ENCODE measurements around the gene AAMP.

Gene AAMP

DNA sequence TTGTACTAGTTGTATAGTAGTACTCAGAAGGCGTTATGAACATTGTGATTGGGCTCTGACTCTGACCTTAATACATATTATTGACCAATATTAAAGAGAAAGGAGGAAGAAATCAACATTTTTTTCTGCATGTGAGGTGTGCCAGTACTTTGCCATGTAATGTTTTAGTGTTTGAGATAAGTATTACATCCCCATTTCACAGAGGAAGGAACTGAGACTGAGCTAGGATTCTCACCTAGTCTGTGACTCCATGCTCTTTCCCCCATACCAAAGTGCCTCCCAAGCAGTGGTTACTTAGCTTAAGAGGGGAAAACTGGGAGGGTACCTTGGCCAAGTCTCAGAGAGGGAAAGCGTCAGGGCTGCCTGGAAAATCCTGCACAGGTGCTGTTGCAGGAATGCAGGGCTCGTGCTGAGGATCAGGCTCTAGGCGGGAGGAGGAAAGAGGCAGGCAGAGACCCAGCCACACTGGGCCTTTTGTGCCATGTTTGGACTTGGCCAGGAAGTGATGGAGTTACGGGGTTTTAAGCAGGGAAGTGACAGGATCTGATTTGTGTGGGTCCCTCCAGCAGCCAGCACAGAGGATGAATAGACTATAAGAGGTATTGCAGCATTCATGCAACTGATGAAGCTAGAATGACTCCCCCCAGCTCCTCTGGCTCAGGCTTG is 2.1 kb upstream of the AAMP start:
- Histone ChIP-seq H3K36me3 (ENCODE audit: control insufficient read depth in 1 of 2, insufficient read depth in 2 of 2, low read length in 2 of 2) (peaks cover 40 to 43% of the 10 kb centered on the region in 2 experiments), H3K4me3 (ENCODE audit: low read depth, low read length) (no peak overlapping the region), H3K9ac (ENCODE audit: low read length) (no peak overlapping the region), H3K4me1 (ENCODE audit: control insufficient read depth in 1 of 2, insufficient read depth in 2 of 2, low read length in 2 of 2) (peaks cover 5 to 12% of the 10 kb centered on the region in 2 experiments), H3K27ac (ENCODE audit: low read depth, low read length) (no peak overlapping the region), H3K4me2 (ENCODE audit: low read length) (no peak overlapping the region), H4K8ac (ENCODE audit: low read depth, low read length) (no peak overlapping the region), H3K9me3 (ENCODE audit: insufficient read depth, low read depth, low read length) (no peaks in the 10 kb centered on the region), H2BK5ac (ENCODE audit: low read depth, low read length, poor library complexity) (no peak overlapping the region), H4K12ac (ENCODE audit: low read depth, low read length) (no peak overlapping the region), H2BK120ac (ENCODE audit: insufficient read depth, low read length, poor library complexity) (no peak overlapping the region), H4K91ac (ENCODE audit: low read depth, low read length) (no peak overlapping the region), H3K27me3 (ENCODE audit: insufficient read depth, low read length) (no peaks in the 10 kb centered on the region), H2AK5ac (ENCODE audit: low read length) (no peak overlapping the region), H3K18ac (ENCODE audit: low read length) (no peak overlapping the region), H3K23ac (ENCODE audit: low read length) (no peak overlapping the region), H3K4ac (ENCODE audit: low read depth, low read length) (no peak overlapping the region), H3K14ac (ENCODE audit: low read length) (no peak overlapping the region), H3K79me1 (ENCODE audit: low read length) (peaks cover 6% of the 10 kb centered on the region), H2BK12ac (ENCODE audit: low read length) (no peak overlapping the region), H2AFZ (ENCODE audit: insufficient read depth, low read length, poor library complexity) (no peak overlapping the region), H3K79me2 (ENCODE audit: control insufficient read depth, insufficient read depth, low read length, poor library complexity) (peaks cover 9% of the 10 kb centered on the region)
- WGBS (ENCODE audit: extremely low coverage, insufficient coverage, insufficient read length) = no CpG with 5 or more reads among the region's 5 CpGs
- DNase-seq = no peak

DNA sequence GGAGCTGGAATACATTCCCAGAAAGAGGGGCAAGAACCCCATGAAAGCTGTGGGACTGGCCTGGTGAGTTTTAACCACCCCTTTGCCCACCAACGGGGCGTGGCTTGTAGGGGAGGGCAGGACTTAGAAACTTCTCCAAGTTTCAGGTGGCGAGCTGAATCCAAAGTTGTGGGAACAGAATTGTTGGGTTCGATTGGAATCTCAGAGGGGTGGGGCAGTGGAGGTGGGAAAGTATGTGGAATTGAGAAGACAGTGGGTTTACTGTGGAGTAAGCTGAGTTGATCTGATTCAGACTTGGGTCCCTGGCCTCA is 1.5 kb upstream of the AAMP start:
- H3K9ac ChIP-seq (ENCODE audit: low read length) = no peak overlapping the region
- no peak overlapping the region for H3K27ac ChIP-seq (ENCODE audit: low read depth, low read length)
- no peak overlapping the region for H3K14ac ChIP-seq (ENCODE audit: low read length)
- H4K12ac ChIP-seq (ENCODE audit: low read depth, low read length) = peak overlapping the region; percentile 23
- H3K4me1 ChIP-seq (ENCODE audit: control insufficient read depth in 1 of 2, insufficient read depth in 2 of 2, low read length in 2 of 2) = peaks cover 5 to 12% of the 10 kb centered on the region in 2 experiments
- H3K18ac ChIP-seq (ENCODE audit: low read length) = no peak overlapping the region
- H2BK12ac ChIP-seq (ENCODE audit: low read length) = no peak overlapping the region
- H3K4me2 ChIP-seq (ENCODE audit: low read length) = peak overlapping the region; percentile 92
- no peaks in the 10 kb centered on the region for H3K9me3 ChIP-seq (ENCODE audit: insufficient read depth, low read depth, low read length)
- DNase-seq = no peak
- H3K79me1 ChIP-seq (ENCODE audit: low read length) = peaks cover 6% of the 10 kb centered on the region
- H4K91ac ChIP-seq (ENCODE audit: low read depth, low read length) = peak overlapping the region; percentile 22
- no peak overlapping the region for H2BK5ac ChIP-seq (ENCODE audit: low read depth, low read length, poor library complexity)
- H2AFZ ChIP-seq (ENCODE audit: insufficient read depth, low read length, poor library complexity) = no peak overlapping the region
- H3K23ac ChIP-seq (ENCODE audit: low read length) = no peak overlapping the region
- peaks cover 40 to 43% of the 10 kb centered on the region in 2 experiments for H3K36me3 ChIP-seq (ENCODE audit: control insufficient read depth in 1 of 2, insufficient read depth in 2 of 2, low read length in 2 of 2)
- peak overlapping the region; percentile 24 for H3K4ac ChIP-seq (ENCODE audit: low read depth, low read length)
- no peak overlapping the region for H3K4me3 ChIP-seq (ENCODE audit: low read depth, low read length)
- H3K27me3 ChIP-seq (ENCODE audit: insufficient read depth, low read length) = no peaks in the 10 kb centered on the region
- no peak overlapping the region for H2AK5ac ChIP-seq (ENCODE audit: low read length)
- H2BK120ac ChIP-seq (ENCODE audit: insufficient read depth, low read length, poor library complexity) = no peak overlapping the region
- H4K8ac ChIP-seq (ENCODE audit: low read depth, low read length) = no peak overlapping the region
- WGBS (ENCODE audit: extremely low coverage, insufficient coverage, insufficient read length) = no CpG with 5 or more reads among the region's 4 CpGs
- H3K79me2 ChIP-seq (ENCODE audit: control insufficient read depth, insufficient read depth, low read length, poor library complexity) = peaks cover 9% of the 10 kb centered on the region

DNA sequence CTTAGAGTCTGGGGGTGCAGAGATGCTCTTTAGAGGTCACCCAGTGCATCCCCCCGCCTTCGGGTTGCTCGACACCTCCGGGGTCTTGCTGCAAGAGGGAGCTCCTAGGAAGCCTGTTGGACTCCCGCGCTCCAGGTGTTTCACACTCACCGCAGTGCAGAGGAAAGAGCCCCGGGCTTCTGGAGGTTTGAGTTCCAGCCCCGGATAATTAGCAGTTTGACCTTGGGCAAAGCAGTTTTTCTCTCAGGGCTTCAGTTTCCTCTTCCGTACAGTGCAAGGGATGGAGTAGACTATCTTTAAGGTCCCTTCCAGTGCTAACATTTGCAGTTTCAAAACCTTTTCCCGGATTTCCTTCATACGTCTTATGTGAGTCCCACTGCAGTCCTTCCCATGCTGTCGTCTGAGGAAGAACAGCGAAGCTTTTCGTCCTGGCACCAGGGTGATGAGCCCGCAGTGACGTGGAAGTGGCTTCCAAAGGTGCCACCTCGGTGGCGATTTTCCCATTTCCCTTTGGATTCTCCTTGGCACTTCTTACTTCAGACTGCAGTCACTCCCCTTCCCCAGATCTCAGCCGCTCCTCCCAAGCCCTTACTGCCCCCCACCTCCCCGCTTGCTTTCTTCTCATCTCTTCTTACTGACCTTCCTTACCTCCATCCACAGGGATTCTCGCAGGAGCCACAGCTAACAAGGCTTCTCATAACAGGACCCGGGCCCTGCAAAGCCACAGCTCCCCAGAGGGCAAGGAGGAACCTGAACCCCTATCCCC is 967 bp upstream of the AAMP start:
- WGBS (ENCODE audit: extremely low coverage, insufficient coverage, insufficient read length) = no CpG with 5 or more reads among the region's 23 CpGs
- Histone ChIP-seq H3K4ac (ENCODE audit: low read depth, low read length) (peak overlapping the region; percentile 71), H2BK12ac (ENCODE audit: low read length) (no peak overlapping the region), H2AFZ (ENCODE audit: insufficient read depth, low read length, poor library complexity) (peak overlapping the region; percentile 69), H3K79me1 (ENCODE audit: low read length) (peaks cover 6% of the 10 kb centered on the region), H3K9ac (ENCODE audit: low read length) (peak overlapping the region; percentile 88), H3K27ac (ENCODE audit: low read depth, low read length) (peak overlapping the region; percentile 23), H3K36me3 (ENCODE audit: control insufficient read depth in 1 of 2, insufficient read depth in 2 of 2, low read length in 2 of 2) (peaks cover 41 to 43% of the 10 kb centered on the region in 2 experiments), H3K18ac (ENCODE audit: low read length) (peak overlapping the region; percentile 32), H3K27me3 (ENCODE audit: insufficient read depth, low read length) (no peaks in the 10 kb centered on the region), H3K4me2 (ENCODE audit: low read length) (peak overlapping the region; percentile 92), H4K8ac (ENCODE audit: low read depth, low read length) (peak overlapping the region; percentile 86), H3K4me1 (ENCODE audit: control insufficient read depth in 1 of 2, insufficient read depth in 2 of 2, low read length in 2 of 2) (peaks cover 5 to 12% of the 10 kb centered on the region in 2 experiments), H2BK120ac (ENCODE audit: insufficient read depth, low read length, poor library complexity) (peak overlapping the region; percentile 34), H3K4me3 (ENCODE audit: low read depth, low read length) (peak overlapping the region; percentile 85), H2BK5ac (ENCODE audit: low read depth, low read length, poor library complexity) (peak overlapping the region; percentile 49), H3K9me3 (ENCODE audit: insufficient read depth, low read depth, low read length) (no peaks in the 10 kb centered on the region), H4K91ac (ENCODE audit: low read depth, low read length) (peak overlapping the region; percentile 81), H4K12ac (ENCODE audit: low read depth, low read length) (peak overlapping the region; percentile 45), H2AK5ac (ENCODE audit: low read length) (no peak overlapping the region), H3K14ac (ENCODE audit: low read length) (peak overlapping the region; percentile 83), H3K23ac (ENCODE audit: low read length) (no peak overlapping the region), H3K79me2 (ENCODE audit: control insufficient read depth, insufficient read depth, low read length, poor library complexity) (peaks cover 9% of the 10 kb centered on the region)
- DNase-seq = peak; percentile 52 to 67

DNA sequence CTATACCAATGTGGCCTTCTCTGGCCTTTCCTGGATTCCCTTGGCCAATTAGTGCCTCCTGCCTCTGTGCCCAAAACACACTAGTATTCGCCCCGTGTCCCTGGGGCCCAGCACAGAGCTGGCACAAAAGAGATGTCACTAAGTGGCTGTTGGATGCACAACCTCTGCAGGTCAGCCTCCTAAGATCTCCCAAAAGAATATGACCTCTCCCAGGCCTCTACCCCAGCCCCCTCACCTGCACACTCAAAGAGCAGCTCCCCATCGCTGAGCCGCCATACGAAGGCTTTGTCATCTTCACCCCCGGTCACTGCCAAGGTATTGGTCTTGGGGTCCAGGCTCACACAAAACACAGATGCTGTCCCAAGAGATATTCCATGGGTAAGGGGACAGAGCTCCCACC is 2.7 kb downstream of the AAMP start:
- Histone ChIP-seq H2AK5ac (ENCODE audit: low read length) (no peak overlapping the region), H3K4ac (ENCODE audit: low read depth, low read length) (no peak overlapping the region), H3K79me1 (ENCODE audit: low read length) (peaks cover 6% of the 10 kb centered on the region), H2BK120ac (ENCODE audit: insufficient read depth, low read length, poor library complexity) (no peak overlapping the region), H3K4me2 (ENCODE audit: low read length) (no peak overlapping the region), H3K9ac (ENCODE audit: low read length) (no peak overlapping the region), H4K8ac (ENCODE audit: low read depth, low read length) (no peak overlapping the region), H4K12ac (ENCODE audit: low read depth, low read length) (no peak overlapping the region), H3K27ac (ENCODE audit: low read depth, low read length) (no peak overlapping the region), H4K91ac (ENCODE audit: low read depth, low read length) (no peak overlapping the region), H3K23ac (ENCODE audit: low read length) (no peak overlapping the region), H3K4me1 (ENCODE audit: control insufficient read depth in 1 of 2, insufficient read depth in 2 of 2, low read length in 2 of 2) (peaks cover 5 to 10% of the 10 kb centered on the region in 2 experiments), H2BK12ac (ENCODE audit: low read length) (no peak overlapping the region), H3K27me3 (ENCODE audit: insufficient read depth, low read length) (no peaks in the 10 kb centered on the region), H3K9me3 (ENCODE audit: insufficient read depth, low read depth, low read length) (no peaks in the 10 kb centered on the region), H3K14ac (ENCODE audit: low read length) (no peak overlapping the region), H3K4me3 (ENCODE audit: low read depth, low read length) (no peak overlapping the region), H3K18ac (ENCODE audit: low read length) (no peak overlapping the region), H3K79me2 (ENCODE audit: control insufficient read depth, insufficient read depth, low read length, poor library complexity) (peaks cover 9% of the 10 kb centered on the region), H3K36me3 (ENCODE audit: control insufficient read depth in 1 of 2, insufficient read depth in 2 of 2, low read length in 2 of 2) (peaks cover 47 to 49% of the 10 kb centered on the region in 2 experiments), H2BK5ac (ENCODE audit: low read depth, low read length, poor library complexity) (no peak overlapping the region), H2AFZ (ENCODE audit: insufficient read depth, low read length, poor library complexity) (no peak overlapping the region)
- WGBS (ENCODE audit: extremely low coverage, insufficient coverage, insufficient read length) = no CpG with 5 or more reads among the region's 6 CpGs
- DNase-seq = no peak

All from trophoblast cell (in vitro differentiated cells and primary cell).